Ishikawa (cell line): ENCODE measurements around the gene SCN2B.

ENCODE experiments used
- CEBPB ChIP-seq: IDR thresholded peaks from 2 replicates; pipeline ENCODE4 v1.6.1; 2012
- EP300 ChIP-seq: IDR thresholded peaks from 2 replicates; pipeline ENCODE4 v1.6.1; 2012; ENCODE audit warnings: borderline replicate concordance
- RAD21 ChIP-seq: IDR thresholded peaks from 2 replicates; pipeline ENCODE4 v1.6.1; 2012; ENCODE audit warnings: low read depth
- YY1 ChIP-seq: IDR thresholded peaks from 2 replicates; pipeline ENCODE4 v1.6.1; 2012; ENCODE audit warnings: low read depth
- TF ChIP-seq, protein P1 (sequence below): IDR thresholded peaks from 2 replicates; pipeline ENCODE4 v1.6.1; 2012; ENCODE audit warnings: low read depth, mild to moderate bottlenecking
- TF ChIP-seq, protein P2 (sequence below): IDR thresholded peaks from 2 replicates; pipeline ENCODE4 v1.6.1; 2012

DNA sequence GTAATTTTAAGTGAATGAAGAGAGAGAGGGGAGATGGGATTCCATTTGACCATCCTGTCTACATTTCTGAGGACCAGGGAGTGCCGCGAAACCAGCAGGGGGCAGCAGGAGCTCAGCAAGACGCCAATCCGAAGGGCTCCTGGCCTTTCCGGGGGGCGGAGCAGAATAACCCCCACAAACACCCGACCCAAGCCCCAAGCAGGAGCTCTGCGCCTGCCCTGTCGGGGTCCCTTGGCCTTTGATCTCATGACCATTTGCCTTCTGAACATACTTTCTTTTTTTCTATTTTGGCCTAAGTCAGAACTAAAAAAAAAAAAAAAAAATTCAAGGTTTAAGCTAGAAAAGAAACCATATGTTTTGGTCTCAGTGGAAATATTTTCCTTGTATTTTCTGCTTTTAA, 21.9 kb upstream of the SCN2B start:
- TF ChIP-seq, protein P1, sequence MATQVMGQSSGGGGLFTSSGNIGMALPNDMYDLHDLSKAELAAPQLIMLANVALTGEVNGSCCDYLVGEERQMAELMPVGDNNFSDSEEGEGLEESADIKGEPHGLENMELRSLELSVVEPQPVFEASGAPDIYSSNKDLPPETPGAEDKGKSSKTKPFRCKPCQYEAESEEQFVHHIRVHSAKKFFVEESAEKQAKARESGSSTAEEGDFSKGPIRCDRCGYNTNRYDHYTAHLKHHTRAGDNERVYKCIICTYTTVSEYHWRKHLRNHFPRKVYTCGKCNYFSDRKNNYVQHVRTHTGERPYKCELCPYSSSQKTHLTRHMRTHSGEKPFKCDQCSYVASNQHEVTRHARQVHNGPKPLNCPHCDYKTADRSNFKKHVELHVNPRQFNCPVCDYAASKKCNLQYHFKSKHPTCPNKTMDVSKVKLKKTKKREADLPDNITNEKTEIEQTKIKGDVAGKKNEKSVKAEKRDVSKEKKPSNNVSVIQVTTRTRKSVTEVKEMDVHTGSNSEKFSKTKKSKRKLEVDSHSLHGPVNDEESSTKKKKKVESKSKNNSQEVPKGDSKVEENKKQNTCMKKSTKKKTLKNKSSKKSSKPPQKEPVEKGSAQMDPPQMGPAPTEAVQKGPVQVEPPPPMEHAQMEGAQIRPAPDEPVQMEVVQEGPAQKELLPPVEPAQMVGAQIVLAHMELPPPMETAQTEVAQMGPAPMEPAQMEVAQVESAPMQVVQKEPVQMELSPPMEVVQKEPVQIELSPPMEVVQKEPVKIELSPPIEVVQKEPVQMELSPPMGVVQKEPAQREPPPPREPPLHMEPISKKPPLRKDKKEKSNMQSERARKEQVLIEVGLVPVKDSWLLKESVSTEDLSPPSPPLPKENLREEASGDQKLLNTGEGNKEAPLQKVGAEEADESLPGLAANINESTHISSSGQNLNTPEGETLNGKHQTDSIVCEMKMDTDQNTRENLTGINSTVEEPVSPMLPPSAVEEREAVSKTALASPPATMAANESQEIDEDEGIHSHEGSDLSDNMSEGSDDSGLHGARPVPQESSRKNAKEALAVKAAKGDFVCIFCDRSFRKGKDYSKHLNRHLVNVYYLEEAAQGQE: no peak
- no peak for TF ChIP-seq EP300
- TF ChIP-seq RAD21: peak; percentile 97
- TF ChIP-seq YY1: no peak
- TF ChIP-seq, protein P2, sequence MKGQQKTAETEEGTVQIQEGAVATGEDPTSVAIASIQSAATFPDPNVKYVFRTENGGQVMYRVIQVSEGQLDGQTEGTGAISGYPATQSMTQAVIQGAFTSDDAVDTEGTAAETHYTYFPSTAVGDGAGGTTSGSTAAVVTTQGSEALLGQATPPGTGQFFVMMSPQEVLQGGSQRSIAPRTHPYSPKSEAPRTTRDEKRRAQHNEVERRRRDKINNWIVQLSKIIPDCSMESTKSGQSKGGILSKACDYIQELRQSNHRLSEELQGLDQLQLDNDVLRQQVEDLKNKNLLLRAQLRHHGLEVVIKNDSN: no peak
- TF ChIP-seq CEBPB: no peak
